Neuronal stem cell (in vitro differentiated cells): Measurements from ENCODE around the gene KDM4C.

Experiments
- DNase-seq: peaks from one replicate; pipeline ENCODE4 v3.0.0-alpha.2; 2013; ENCODE audit warnings: low spot score
- H2AFZ ChIP-seq: one replicate; pipeline ENCODE4 v1.6.1; 2013; ENCODE audit warnings: mild to moderate bottlenecking, low read length, inconsistent platforms
- H2AK5ac ChIP-seq: 2 replicates; pipeline ENCODE4 v1.6.1; 2013; ENCODE audit warnings: low read depth, mild to moderate bottlenecking, inconsistent platforms, low read length, moderate library complexity, mixed read lengths
- H2BK120ac ChIP-seq: 2 replicates; pipeline ENCODE4 v1.6.1; 2013; ENCODE audit warnings: low read depth, mild to moderate bottlenecking, inconsistent platforms, low read length, moderate library complexity, mixed read lengths
- H2BK12ac ChIP-seq: one replicate; pipeline ENCODE4 v1.6.1; 2013; ENCODE audit warnings: low read length, inconsistent platforms
- H2BK15ac ChIP-seq: 2 replicates; pipeline ENCODE4 v1.6.1; 2013; ENCODE audit warnings: mild to moderate bottlenecking, low read length, inconsistent platforms, mixed read lengths
- H2BK5ac ChIP-seq: one replicate; pipeline ENCODE4 v1.6.1; 2013; ENCODE audit warnings: inconsistent platforms, mild to moderate bottlenecking, low read length, moderate library complexity
- H3K14ac ChIP-seq: one replicate; pipeline ENCODE4 v1.6.1; 2013; ENCODE audit warnings: low read length, inconsistent platforms
- H3K18ac ChIP-seq: 2 replicates; pipeline ENCODE4 v1.6.1; 2013; ENCODE audit warnings: low read length, inconsistent platforms
- H3K23ac ChIP-seq: 2 replicates; pipeline ENCODE4 v1.6.1; 2013; ENCODE audit warnings: low read depth, mild to moderate bottlenecking, mixed read lengths, low read length, inconsistent platforms; ENCODE audit not compliant: poor library complexity
- H3K27ac ChIP-seq: replicated peaks from 3 replicates; pipeline ENCODE4 v1.5.1; 2013; ENCODE audit warnings: low read length, inconsistent platforms
- H3K27me3 ChIP-seq, 3 experiments: 2 replicates each; pipeline ENCODE4 v1.6.1; 2013; ENCODE audit warnings: low read length in 3 of 3, mild to moderate bottlenecking in 2 of 3, inconsistent platforms in 1 of 3, low read depth in 1 of 3, mixed read lengths in 1 of 3, moderate library complexity in 1 of 3; ENCODE audit not compliant: control insufficient read depth in 3 of 3, insufficient read depth in 3 of 3
- H3K36me3 ChIP-seq, 2 donors: replicated peaks in 1 of 2; 2 replicates each; pipeline ENCODE4 v1.6.1; 2013; ENCODE audit warnings: low read length in 2 of 2; ENCODE audit not compliant: control insufficient read depth in 2 of 2, insufficient read depth in 2 of 2
- H3K4ac ChIP-seq: 2 replicates; pipeline ENCODE4 v1.6.1; 2013; ENCODE audit warnings: inconsistent platforms, mild to moderate bottlenecking, low read length, moderate library complexity
- H3K4me1 ChIP-seq, 2 donors: 1 replicate in 1 of 2; 2 replicates in 1 of 2; pipeline ENCODE4 v1.6.1; 2013; ENCODE audit warnings: low read length in 2 of 2, low read depth in 1 of 2; ENCODE audit not compliant: control insufficient read depth in 2 of 2, insufficient read depth in 1 of 2
- H3K4me2 ChIP-seq: one replicate; pipeline ENCODE4 v1.6.1; 2013; ENCODE audit warnings: mild to moderate bottlenecking, low read length, inconsistent platforms; ENCODE audit not compliant: insufficient read depth, poor library complexity, severe bottlenecking
- H3K4me3 ChIP-seq, 2 donors: 2 replicates each; pipeline ENCODE4 v1.5.1; 2013; ENCODE audit warnings: low read length in 2 of 2, mild to moderate bottlenecking in 2 of 2, inconsistent platforms in 1 of 2, moderate library complexity in 1 of 2
- H3K79me1 ChIP-seq: one replicate; pipeline ENCODE4 v1.6.1; 2013; ENCODE audit warnings: low read depth, mild to moderate bottlenecking, inconsistent platforms, low read length, moderate library complexity
- H3K9ac ChIP-seq: one replicate; pipeline ENCODE4 v1.6.1; 2013; ENCODE audit warnings: mild to moderate bottlenecking, low read depth, low read length, inconsistent platforms; ENCODE audit not compliant: poor library complexity
- H3K9me3 ChIP-seq, 2 donors: replicated peaks in 1 of 2; 2 replicates each; pipeline versions ENCODE3 to v1.6.1; 2013; ENCODE audit warnings: low read length in 2 of 2, mild to moderate bottlenecking in 2 of 2, inconsistent platforms in 1 of 2, low read depth in 1 of 2, mixed read lengths in 1 of 2, moderate library complexity in 1 of 2; ENCODE audit not compliant: control insufficient read depth in 2 of 2, insufficient read depth in 1 of 2
- H4K8ac ChIP-seq: one replicate; pipeline ENCODE4 v1.6.1; 2013; ENCODE audit warnings: low read depth, mild to moderate bottlenecking, inconsistent platforms, low read length, moderate library complexity
- H4K91ac ChIP-seq: one replicate; pipeline ENCODE4 v1.6.1; 2013; ENCODE audit warnings: low read length, low read depth, mild to moderate bottlenecking, inconsistent platforms; ENCODE audit not compliant: poor library complexity
- WGBS, 2 donors: extraction: QIAGEN DNeasy Blood & Tissue Kit; methylation state at CpG; one replicate each; pipeline ENCODE4 v1.1.7; 2013; ENCODE audit warnings: missing lambda C conversion rate in 2 of 2, mixed read lengths in 1 of 2; ENCODE audit not compliant: insufficient read length in 2 of 2, insufficient replicate concordance in 1 of 2; ENCODE audit errors: extremely low coverage in 2 of 2; 5-methylcytosine and 5-hydroxymethylcytosine counted together

The KDM4C gene

GRCh38 chr9:7086389-7086788, 328.6 kb downstream of the KDM4C start:
- Histone ChIP-seq H3K27ac (no peak overlapping the region), H3K4me2 (no peak overlapping the region), H4K91ac (no peak overlapping the region), H3K4ac (no peak overlapping the region), H2BK15ac (no peak overlapping the region), H3K18ac (no peak overlapping the region), H3K14ac (no peak overlapping the region), H2BK12ac (no peak overlapping the region), H3K9ac (no peak overlapping the region), H3K9me3 (no peaks in the 10 kb centered on the region), H3K27me3 (no peaks in the 10 kb centered on the region), H3K4me1 (peaks cover 3 to 15% of the 10 kb centered on the region in 2 donors), H3K79me1 (no peaks in the 10 kb centered on the region), H2AK5ac (no peak overlapping the region), H2BK5ac (no peak overlapping the region), H2BK120ac (no peak overlapping the region), H4K8ac (no peak overlapping the region), H2AFZ (no peak overlapping the region), H3K4me3 (no peak overlapping the region), H3K23ac (no peak overlapping the region), H3K36me3 (no peaks in the 10 kb centered on the region)
- no peak for DNase-seq
- WGBS, 2 donors: no CpG with 5 or more reads among the region's 3 CpGs

DNA sequence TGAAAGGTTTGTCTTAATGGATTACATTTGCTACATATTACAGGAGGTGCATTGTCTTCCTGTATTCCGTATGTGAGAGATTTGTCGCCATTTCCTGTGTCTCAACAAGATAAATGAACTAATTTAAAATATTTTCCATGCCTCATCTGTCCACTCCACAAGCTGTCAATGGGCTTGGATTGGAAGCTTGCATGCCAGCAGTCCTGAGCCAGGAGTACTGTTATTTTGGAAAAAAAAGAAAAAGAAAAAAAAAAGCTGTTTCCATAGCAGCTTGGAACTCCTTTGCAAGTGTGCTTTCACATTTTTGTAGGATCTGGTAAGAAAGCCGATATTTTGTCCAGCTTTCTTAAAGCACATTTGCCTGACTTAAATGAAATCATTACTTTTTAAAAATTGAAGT, 330.8 kb downstream of the KDM4C start:
- H3K9ac ChIP-seq: no peak overlapping the region
- no peak overlapping the region for H3K4me3 ChIP-seq
- no peak overlapping the region for H2AFZ ChIP-seq
- no peaks in the 10 kb centered on the region for H3K79me1 ChIP-seq
- no peak overlapping the region for H3K4me2 ChIP-seq
- no peak overlapping the region for H2BK120ac ChIP-seq
- H3K4me1 ChIP-seq: peaks cover 1 to 15% of the 10 kb centered on the region in 2 donors
- H2BK5ac ChIP-seq: no peak overlapping the region
- H2BK15ac ChIP-seq: no peak overlapping the region
- H3K9me3 ChIP-seq: no peaks in the 10 kb centered on the region
- no peak overlapping the region for H3K18ac ChIP-seq
- no peak overlapping the region for H3K14ac ChIP-seq
- H3K36me3 ChIP-seq: no peaks in the 10 kb centered on the region
- H3K27me3 ChIP-seq: no peaks in the 10 kb centered on the region
- no peak overlapping the region for H3K4ac ChIP-seq
- WGBS, 2 donors: no CpG with 5 or more reads among the region's 3 CpGs
- no peak overlapping the region for H2BK12ac ChIP-seq
- no peak overlapping the region for H4K91ac ChIP-seq
- no peak overlapping the region for H2AK5ac ChIP-seq
- no peak overlapping the region for H4K8ac ChIP-seq
- no peak overlapping the region for H3K23ac ChIP-seq
- no peak for DNase-seq
- H3K27ac ChIP-seq: no peak overlapping the region

- H2BK5ac ChIP-seq: no peak overlapping the region
- no peaks in the 10 kb centered on the region for H3K9me3 ChIP-seq
- H3K36me3 ChIP-seq: no peaks in the 10 kb centered on the region
- H3K4ac ChIP-seq: no peak overlapping the region
- H4K8ac ChIP-seq: no peak overlapping the region
- H3K14ac ChIP-seq: no peak overlapping the region
- peaks cover 1 to 17% of the 10 kb centered on the region in 2 donors for H3K4me1 ChIP-seq
- no peak overlapping the region for H2BK15ac ChIP-seq
- H3K9ac ChIP-seq: no peak overlapping the region
- no peaks in the 10 kb centered on the region for H3K27me3 ChIP-seq
- no peak overlapping the region for H3K23ac ChIP-seq
- H3K27ac ChIP-seq: no peak overlapping the region
- no CpG with 5 or more reads among the region's 5 CpGs for WGBS, 2 donors
- no peak overlapping the region for H3K4me3 ChIP-seq
- no peak overlapping the region for H4K91ac ChIP-seq
- H2AFZ ChIP-seq: no peak overlapping the region
- H2BK12ac ChIP-seq: no peak overlapping the region
- H2BK120ac ChIP-seq: no peak overlapping the region
- H3K4me2 ChIP-seq: no peak overlapping the region
- no peak for DNase-seq
- no peak overlapping the region for H3K18ac ChIP-seq
- H3K79me1 ChIP-seq: no peaks in the 10 kb centered on the region
- H2AK5ac ChIP-seq: no peak overlapping the region
Observed at GRCh38 chr9:7089406-7090193, 331.8 kb downstream of the KDM4C start.

- Histone ChIP-seq H3K18ac (no peak overlapping the region), H3K4me3 (no peak overlapping the region), H3K4me1 (peaks cover 1 to 22% of the 10 kb centered on the region in 2 donors), H3K9me3 (no peaks in the 10 kb centered on the region), H2BK120ac (no peak overlapping the region), H2AK5ac (no peak overlapping the region), H3K23ac (no peak overlapping the region), H3K4ac (no peak overlapping the region), H3K27me3 (no peaks in the 10 kb centered on the region), H2BK15ac (no peak overlapping the region), H3K4me2 (no peak overlapping the region), H3K79me1 (no peaks in the 10 kb centered on the region), H4K8ac (no peak overlapping the region), H3K27ac (no peak overlapping the region), H2BK12ac (no peak overlapping the region), H4K91ac (no peak overlapping the region), H3K9ac (no peak overlapping the region), H2AFZ (no peak overlapping the region), H2BK5ac (no peak overlapping the region), H3K36me3 (no peaks in the 10 kb centered on the region), H3K14ac (no peak overlapping the region)
- DNase-seq: no peak
- no CpG with 5 or more reads among the region's 4 CpGs for WGBS, 2 donors
Observed at GRCh38 chr9:7093040-7093439, 335.3 kb downstream of the KDM4C start.
